Measurements from ENCODE around the gene KRT71. TPM values are rescaled to one million over a fixed set of nuclear protein-coding genes. Genes with fewer than 3 reads are reported as not detected.
"Not testable (repeated sequence)": the region's sequence is repeated elsewhere in the genome, so short reads cannot be mapped to it uniquely, and the experiment has no call there.

The KRT71 gene
- polyA plus RNA-seq, 1 donor from 2014 or later = not detected

GRCh38 chr12:52598966-52599365 is 46.0 kb upstream of the KRT71 start:
- Histone ChIP-seq H3K79me2 (replicated peaks; ENCODE audit: insufficient read depth, low read length) (no peaks in the 10 kb centered on the region), H3K27ac (ENCODE audit: low read length) (no peak overlapping the region), H3F3A (ENCODE audit: insufficient read depth, low read length, poor library complexity, severe bottlenecking) (no peaks in the 10 kb centered on the region), H3K27me3 (ENCODE audit: insufficient read depth, low read depth, low read length) (no peaks in the 10 kb centered on the region), H3K4me2 (ENCODE audit: low read length) (no peak overlapping the region), H3K9ac (ENCODE audit: low read length) (no peak overlapping the region), H3K9me3 (ENCODE audit: low read length) (no peaks in the 10 kb centered on the region), H4K20me1 (ENCODE audit: insufficient read depth) (no peaks in the 10 kb centered on the region), H3K9me2 (ENCODE audit: insufficient read depth, low read length) (no peaks in the 10 kb centered on the region), H3K4me3 (ENCODE audit: low read length) (no peak overlapping the region), H2AFZ (ENCODE audit: low read depth, low read length) (no peak overlapping the region), H3K36me3 (ENCODE audit: insufficient read depth, low read length) (no peaks in the 10 kb centered on the region)
- TF ChIP-seq EP300 (conservative IDR thresholded peaks at IDR 0.05; ENCODE audit: poor library complexity, severe bottlenecking) (no peak), REST (IDR thresholded peaks at IDR 0.05; ENCODE audit: borderline replicate concordance) (no peak), POLR2AphosphoS5 (IDR thresholded peaks at IDR 0.05) (no peak), CTCF (IDR thresholded peaks at IDR 0.05; ENCODE audit: poor library complexity, severe bottlenecking) (no peak), MXI1 (conservative IDR thresholded peaks at IDR 0.05; ENCODE audit: poor library complexity, severe bottlenecking) (no peak), RAD21 (conservative IDR thresholded peaks at IDR 0.05) (no peak), EZH2 (IDR thresholded peaks at IDR 0.05; ENCODE audit: borderline replicate concordance, insufficient read depth, low read length, poor library complexity, severe bottlenecking) (no peak), TAF1 (IDR thresholded peaks at IDR 0.05; ENCODE audit: low read depth) (no peak), SMC3 (conservative IDR thresholded peaks at IDR 0.05; ENCODE audit: poor library complexity) (no peak)

- H3K4me3 ChIP-seq (ENCODE audit: low read length) = not testable (repeated sequence)
These were observed 41.3 kb upstream of the KRT71 start for GRCh38 chr12:52594237-52594636.

GRCh38 chr12:52591521-52591920 is 38.6 kb upstream of the KRT71 start:
- Histone ChIP-seq H3F3A (ENCODE audit: insufficient read depth, low read length, poor library complexity, severe bottlenecking) (no peaks in the 10 kb centered on the region), H3K36me3 (ENCODE audit: insufficient read depth, low read length) (no peaks in the 10 kb centered on the region), H3K27me3 (ENCODE audit: insufficient read depth, low read depth, low read length) (no peaks in the 10 kb centered on the region), H3K27ac (ENCODE audit: low read length) (no peak overlapping the region), H4K20me1 (ENCODE audit: insufficient read depth) (no peaks in the 10 kb centered on the region), H3K4me2 (ENCODE audit: low read length) (no peak overlapping the region), H3K9me2 (ENCODE audit: insufficient read depth, low read length) (no peaks in the 10 kb centered on the region), H3K4me3 (ENCODE audit: low read length) (no peak overlapping the region), H2AFZ (ENCODE audit: low read depth, low read length) (no peak overlapping the region), H3K79me2 (replicated peaks; ENCODE audit: insufficient read depth, low read length) (no peaks in the 10 kb centered on the region), H3K9me3 (ENCODE audit: low read length) (no peaks in the 10 kb centered on the region), H3K9ac (ENCODE audit: low read length) (no peak overlapping the region)
- TF ChIP-seq MXI1 (conservative IDR thresholded peaks at IDR 0.05; ENCODE audit: poor library complexity, severe bottlenecking) (no peak), EZH2 (IDR thresholded peaks at IDR 0.05; ENCODE audit: borderline replicate concordance, insufficient read depth, low read length, poor library complexity, severe bottlenecking) (no peak), RAD21 (conservative IDR thresholded peaks at IDR 0.05) (no peak), REST (IDR thresholded peaks at IDR 0.05; ENCODE audit: borderline replicate concordance) (no peak), CTCF (IDR thresholded peaks at IDR 0.05; ENCODE audit: poor library complexity, severe bottlenecking) (no peak), SMC3 (conservative IDR thresholded peaks at IDR 0.05; ENCODE audit: poor library complexity) (no peak), EP300 (conservative IDR thresholded peaks at IDR 0.05; ENCODE audit: poor library complexity, severe bottlenecking) (no peak), POLR2AphosphoS5 (IDR thresholded peaks at IDR 0.05) (no peak), TAF1 (IDR thresholded peaks at IDR 0.05; ENCODE audit: low read depth) (no peak)

More at GRCh38 chr12:52594237-52594636, 41.3 kb upstream of the KRT71 start:
- not testable (repeated sequence) for H3K9me2 ChIP-seq (ENCODE audit: insufficient read depth, low read length); H3K9ac ChIP-seq (ENCODE audit: low read length); H4K20me1 ChIP-seq (ENCODE audit: insufficient read depth); H3K36me3 ChIP-seq (ENCODE audit: insufficient read depth, low read length); H3K27ac ChIP-seq (ENCODE audit: low read length); H3K79me2 ChIP-seq (replicated peaks; ENCODE audit: insufficient read depth, low read length); H3F3A ChIP-seq (ENCODE audit: insufficient read depth, low read length, poor library complexity, severe bottlenecking); H3K4me2 ChIP-seq (ENCODE audit: low read length); H3K9me3 ChIP-seq (ENCODE audit: low read length); H2AFZ ChIP-seq (ENCODE audit: low read depth, low read length); H3K27me3 ChIP-seq (ENCODE audit: insufficient read depth, low read depth, low read length)
